GM12872 (cell line): ENCODE measurements around the gene PMEL.

ENCODE experiments used
- CTCF ChIP-seq: IDR thresholded peaks from 3 replicates; pipeline ENCODE4 v1.5.1; 2011; ENCODE audit warnings: low read depth, mild to moderate bottlenecking, low read length, moderate library complexity; ENCODE audit not compliant: insufficient read depth

The PMEL gene

DNA sequence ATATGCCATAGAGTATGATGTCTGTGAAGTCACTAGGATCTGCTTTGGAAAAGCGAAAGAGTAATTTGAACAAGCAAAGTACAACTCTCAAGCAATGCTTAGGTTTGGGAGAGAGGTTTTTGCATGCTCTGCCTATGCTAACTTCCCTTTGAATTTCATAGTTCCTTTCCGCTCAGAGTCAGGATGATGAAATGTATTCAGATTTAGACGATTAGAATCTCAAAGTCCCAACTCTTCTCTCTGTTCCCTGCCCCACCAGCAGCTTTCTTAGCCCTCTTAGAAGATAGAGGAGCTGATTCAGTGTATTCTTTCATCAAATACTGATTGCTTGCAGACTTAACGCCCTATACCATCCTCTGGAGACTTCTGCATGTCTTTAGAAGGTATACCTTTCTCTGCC, 19.5 kb upstream of the PMEL start:
- no peak for TF ChIP-seq CTCF

DNA sequence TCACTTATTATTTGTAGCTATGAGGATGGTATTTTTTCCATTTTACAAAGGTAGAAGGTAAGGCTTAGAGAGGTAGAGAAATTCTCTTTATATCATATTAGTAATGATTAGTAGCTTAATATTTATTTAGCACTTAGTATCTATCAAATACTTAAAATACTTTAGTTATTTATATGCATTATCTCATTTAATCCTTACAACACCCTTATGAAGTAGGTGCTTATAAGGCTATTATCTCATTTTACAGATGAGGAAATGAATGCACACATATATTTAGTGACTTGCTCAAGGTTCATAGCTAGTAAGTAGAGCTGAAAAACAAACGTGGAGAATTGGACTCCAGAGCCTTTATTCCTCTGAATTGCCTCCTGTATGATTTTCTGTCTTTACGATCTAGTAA, 19.0 kb upstream of the PMEL start:
- no peak for TF ChIP-seq CTCF

GRCh38 chr12:55983232-55983842, 17.5 kb upstream of the PMEL start:
- no peak for TF ChIP-seq CTCF

- no peak for TF ChIP-seq CTCF
These were observed 16.6 kb upstream of the PMEL start for GRCh38 chr12:55982319-55982936.

DNA sequence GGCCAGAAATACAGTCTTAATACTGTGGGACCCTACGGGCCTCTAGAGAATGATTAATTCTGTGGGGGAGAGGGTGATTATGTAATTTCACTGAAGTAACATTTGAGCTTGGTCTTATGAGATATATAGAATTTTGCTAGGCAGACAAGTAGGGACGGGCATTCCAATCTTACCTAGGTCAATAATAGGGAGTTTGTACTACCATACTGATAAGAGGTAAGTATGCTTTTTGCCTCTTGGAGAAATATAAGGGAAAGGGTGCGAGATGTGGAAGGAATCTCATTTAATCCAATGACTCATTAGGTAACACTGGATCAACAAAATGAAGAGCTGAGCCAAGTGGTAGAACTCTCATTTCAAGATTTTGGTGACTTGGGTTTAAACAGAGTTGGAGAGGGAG, 13.2 kb upstream of the PMEL start:
- TF ChIP-seq CTCF = no peak

- no peak for TF ChIP-seq CTCF
These were observed 12.6 kb upstream of the PMEL start for GRCh38 chr12:55978393-55978792.

DNA sequence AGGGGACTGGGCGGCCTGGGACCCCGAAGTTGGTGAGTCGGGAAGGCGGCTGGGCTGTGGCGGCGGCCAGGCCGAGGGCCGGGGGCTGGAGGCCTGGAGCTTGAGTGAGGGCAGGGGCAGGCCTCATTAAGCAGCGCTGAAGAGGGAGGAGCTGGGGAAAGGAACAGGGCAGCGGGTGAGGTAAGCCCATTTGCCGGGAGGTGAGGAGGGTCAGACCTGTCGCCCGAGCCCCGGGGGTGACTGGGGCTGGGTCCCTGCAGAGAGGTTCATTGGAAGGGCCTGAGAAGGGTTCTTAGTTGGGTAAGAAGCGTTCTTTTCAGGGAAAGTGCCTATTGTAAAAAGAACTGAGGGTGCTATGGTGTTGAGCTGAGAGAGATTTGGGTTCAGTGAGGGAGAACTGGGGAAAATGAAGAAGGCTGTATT, 8.5 kb upstream of the PMEL start:
- no peak for TF ChIP-seq CTCF
